Right kidney (tissue), 1 donor: Measurements from ENCODE around the gene TGFBI.
A peak's percentile ranks its signal among the peaks of the same experiment; 100 is the strongest.

Experiments
- DNase-seq: peaks from one replicate; pipeline ENCODE4 v3.0.0-alpha.2; 2016

The TGFBI gene

GRCh38 chr5:136087961-136088871, 59.4 kb downstream of the TGFBI start:
- no peak for DNase-seq

- no peak for DNase-seq
Observed at GRCh38 chr5:136089791-136090190, 61.0 kb downstream of the TGFBI start.

- no peak for DNase-seq
Observed at GRCh38 chr5:136090319-136090718, 61.5 kb downstream of the TGFBI start.

GRCh38 chr5:136094189-136094912, 65.6 kb downstream of the TGFBI start:
- no peak for DNase-seq

- DNase-seq = no peak
Observed at GRCh38 chr5:136094913-136095641, 66.3 kb downstream of the TGFBI start.

GRCh38 chr5:136098176-136098575, 69.4 kb downstream of the TGFBI start:
- DNase-seq = no peak

- DNase-seq = no peak
Observed at GRCh38 chr5:136099870-136100269, 71.1 kb downstream of the TGFBI start.

GRCh38 chr5:136101884-136102283, 73.1 kb downstream of the TGFBI start:
- DNase-seq = no peak

GRCh38 chr5:136103118-136103517, 74.3 kb downstream of the TGFBI start:
- DNase-seq = no peak

GRCh38 chr5:136104306-136104965, 75.6 kb downstream of the TGFBI start:
- DNase-seq = peak; percentile 28

GRCh38 chr5:136106351-136107031, 77.7 kb downstream of the TGFBI start:
- DNase-seq = no peak

- DNase-seq = no peak
Observed at GRCh38 chr5:136108180-136108611, 79.4 kb downstream of the TGFBI start.

- no peak for DNase-seq
Observed at GRCh38 chr5:136108766-136109165, 80.0 kb downstream of the TGFBI start.

- DNase-seq = no peak
Observed at GRCh38 chr5:136109453-136110135, 80.8 kb downstream of the TGFBI start.
